ENCODE measurements around the gene PDE3A.

PDE3A gene

DNA sequence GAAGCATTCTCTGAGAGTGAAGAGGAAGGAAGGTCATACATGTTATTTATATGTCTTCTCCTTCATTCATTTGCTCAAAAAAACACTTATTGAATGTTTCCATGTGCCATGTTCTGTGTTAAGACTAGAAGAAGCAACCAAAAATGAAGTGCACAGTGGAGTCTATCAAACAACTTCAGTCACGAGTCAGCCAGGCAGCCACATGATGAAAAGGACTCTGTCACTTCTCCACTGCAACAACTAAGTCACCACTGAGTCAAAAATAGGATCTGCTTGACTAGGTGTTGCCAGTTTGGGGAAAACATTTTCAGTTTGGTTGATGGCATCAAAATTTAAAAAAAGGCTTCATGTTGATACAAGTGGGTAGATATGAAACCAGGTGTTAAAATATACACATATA lies 142.5 kb downstream of the PDE3A start:
- H3K79me1 ChIP-seq (replicated peaks; ENCODE audit: low read length, poor library complexity, severe bottlenecking) = no peaks in the 10 kb centered on the region
- no peaks in the 10 kb centered on the region for H3K27me3 ChIP-seq (ENCODE audit: control insufficient read depth in 1 of 2, insufficient read depth in 1 of 2, low read length in 2 of 2)
- H3K4me1 ChIP-seq (ENCODE audit: control insufficient read depth, insufficient read depth, low read depth, low read length) = no peaks in the 10 kb centered on the region
- H3K27ac ChIP-seq (ENCODE audit: low read length, poor library complexity, severe bottlenecking) = no peak overlapping the region
- no peak overlapping the region for H2BK15ac ChIP-seq (ENCODE audit: low read depth, poor library complexity, severe bottlenecking)
- no peak overlapping the region for H3K4me3 ChIP-seq (ENCODE audit: insufficient read depth in 1 of 2, low read depth in 1 of 2, low read length in 2 of 2)
- no peak overlapping the region for H4K8ac ChIP-seq (ENCODE audit: low read length)
- no peak overlapping the region for H2BK5ac ChIP-seq (ENCODE audit: low read depth, low read length, poor library complexity, severe bottlenecking)
- no peak overlapping the region for H2BK12ac ChIP-seq (ENCODE audit: low read length in 2 of 2)
- 100% methylated on average over 1 of the region's 1 CpG for WGBS
- H2BK120ac ChIP-seq (ENCODE audit: low read depth, low read length) = no peak overlapping the region
- no peak overlapping the region for H2AK5ac ChIP-seq (ENCODE audit: low read length, severe bottlenecking)
- no peak overlapping the region for H4K91ac ChIP-seq (ENCODE audit: low read length)
- no peak overlapping the region for H3K23ac ChIP-seq (ENCODE audit: low read length in 2 of 2)
- H3K36me3 ChIP-seq (ENCODE audit: control insufficient read depth in 1 of 2, insufficient read depth in 2 of 2, low read depth in 1 of 2, low read length in 2 of 2) = no peaks in the 10 kb centered on the region
- no peak overlapping the region for H3K14ac ChIP-seq (ENCODE audit: low read length in 2 of 2)
- no peak overlapping the region for H2AFZ ChIP-seq (ENCODE audit: low read depth, low read length)
- H3K18ac ChIP-seq (ENCODE audit: low read depth in 1 of 2, low read length in 2 of 2) = no peak overlapping the region
- DNase-seq = no peak
- no peak overlapping the region for H3K4me2 ChIP-seq (ENCODE audit: low read length, poor library complexity, severe bottlenecking)
- no peaks in the 10 kb centered on the region for H3K9me3 ChIP-seq (ENCODE audit: control insufficient read depth, low read length)
- no peak overlapping the region for H3K9ac ChIP-seq (ENCODE audit: low read length)
- no peak overlapping the region for H3K4ac ChIP-seq (ENCODE audit: low read depth in 1 of 2, low read length in 2 of 2)

DNA sequence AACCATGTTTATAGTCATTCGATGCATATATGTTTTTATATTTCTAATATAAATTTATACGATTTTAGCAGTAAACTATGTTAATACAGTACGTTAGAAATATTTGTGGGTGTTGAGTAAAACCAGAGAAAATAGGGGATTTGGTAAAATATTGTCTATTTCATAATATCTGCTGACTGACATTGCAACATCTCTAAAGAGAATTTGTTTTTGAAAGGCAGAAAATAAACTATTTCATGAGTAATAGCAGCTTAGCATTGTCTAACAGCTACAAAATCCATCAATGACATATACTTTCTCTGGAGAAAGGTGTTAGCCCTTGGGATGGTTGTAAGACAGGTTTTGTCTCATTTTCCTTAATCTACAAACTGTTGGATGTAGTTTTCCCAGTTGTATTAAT lies 144.9 kb downstream of the PDE3A start:
- Histone ChIP-seq H3K14ac (ENCODE audit: low read length in 2 of 2) (no peak overlapping the region), H4K91ac (ENCODE audit: low read length) (no peak overlapping the region), H4K8ac (ENCODE audit: low read length) (no peak overlapping the region)

DNA sequence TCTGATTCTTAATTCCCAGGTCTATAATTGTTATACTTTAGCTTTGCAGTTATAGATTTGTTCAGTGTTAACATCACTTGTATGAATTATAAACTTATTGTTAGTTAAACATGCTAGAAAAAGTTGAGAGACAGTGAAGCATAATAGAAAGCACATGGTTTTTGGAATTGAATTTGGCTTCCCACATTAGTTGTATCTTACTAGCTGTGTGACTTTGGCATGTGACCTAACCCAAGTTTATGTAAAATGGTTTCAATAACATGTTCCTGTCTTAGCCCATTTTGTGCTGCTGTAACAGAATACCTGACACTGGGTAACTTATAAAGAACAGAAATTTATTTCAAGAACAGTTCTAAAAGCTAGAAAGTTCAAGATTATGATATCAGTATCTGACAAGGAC lies 146.3 kb downstream of the PDE3A start:
- DNase-seq = no peak
- Histone ChIP-seq H3K9me3 (ENCODE audit: control insufficient read depth, low read length) (no peaks in the 10 kb centered on the region), H3K27ac (ENCODE audit: low read length, poor library complexity, severe bottlenecking) (no peak overlapping the region), H4K8ac (ENCODE audit: low read length) (no peak overlapping the region), H3K4ac (ENCODE audit: low read depth in 1 of 2, low read length in 2 of 2) (no peak overlapping the region), H3K27me3 (ENCODE audit: control insufficient read depth in 1 of 2, insufficient read depth in 1 of 2, low read length in 2 of 2) (no peaks in the 10 kb centered on the region), H3K14ac (ENCODE audit: low read length in 2 of 2) (no peak overlapping the region), H4K91ac (ENCODE audit: low read length) (no peak overlapping the region), H3K18ac (ENCODE audit: low read depth in 1 of 2, low read length in 2 of 2) (no peak overlapping the region), H3K36me3 (ENCODE audit: control insufficient read depth in 1 of 2, insufficient read depth in 2 of 2, low read depth in 1 of 2, low read length in 2 of 2) (no peaks in the 10 kb centered on the region), H2AFZ (ENCODE audit: low read depth, low read length) (no peak overlapping the region), H2BK12ac (ENCODE audit: low read length in 2 of 2) (no peak overlapping the region), H3K79me1 (replicated peaks; ENCODE audit: low read length, poor library complexity, severe bottlenecking) (no peaks in the 10 kb centered on the region), H3K9ac (ENCODE audit: low read length) (no peak overlapping the region), H2BK5ac (ENCODE audit: low read depth, low read length, poor library complexity, severe bottlenecking) (no peak overlapping the region), H3K4me2 (ENCODE audit: low read length, poor library complexity, severe bottlenecking) (no peak overlapping the region), H2BK120ac (ENCODE audit: low read depth, low read length) (no peak overlapping the region), H3K4me1 (ENCODE audit: control insufficient read depth, insufficient read depth, low read depth, low read length) (no peaks in the 10 kb centered on the region), H2BK15ac (ENCODE audit: low read depth, poor library complexity, severe bottlenecking) (no peak overlapping the region), H3K23ac (ENCODE audit: low read length in 2 of 2) (no peak overlapping the region), H3K4me3 (ENCODE audit: insufficient read depth in 1 of 2, low read depth in 1 of 2, low read length in 2 of 2) (no peak overlapping the region), H2AK5ac (ENCODE audit: low read length, severe bottlenecking) (no peak overlapping the region)

More for the DNA sequence above, 144.9 kb downstream of the PDE3A start:
- no peaks in the 10 kb centered on the region for H3K9me3 ChIP-seq (ENCODE audit: control insufficient read depth, low read length)
- no peak overlapping the region for H3K4me3 ChIP-seq (ENCODE audit: insufficient read depth in 1 of 2, low read depth in 1 of 2, low read length in 2 of 2)
- WGBS = no CpG with 5 or more reads among the region's 3 CpGs
- no peaks in the 10 kb centered on the region for H3K79me1 ChIP-seq (replicated peaks; ENCODE audit: low read length, poor library complexity, severe bottlenecking)
- no peak overlapping the region for H3K27ac ChIP-seq (ENCODE audit: low read length, poor library complexity, severe bottlenecking)
- H3K27me3 ChIP-seq (ENCODE audit: control insufficient read depth in 1 of 2, insufficient read depth in 1 of 2, low read length in 2 of 2) = no peaks in the 10 kb centered on the region
- H3K4ac ChIP-seq (ENCODE audit: low read depth in 1 of 2, low read length in 2 of 2) = no peak overlapping the region
- no peak overlapping the region for H2BK15ac ChIP-seq (ENCODE audit: low read depth, poor library complexity, severe bottlenecking)
- H2AK5ac ChIP-seq (ENCODE audit: low read length, severe bottlenecking) = no peak overlapping the region
- no peak overlapping the region for H2BK5ac ChIP-seq (ENCODE audit: low read depth, low read length, poor library complexity, severe bottlenecking)
- no peak overlapping the region for H2BK120ac ChIP-seq (ENCODE audit: low read depth, low read length)
- no peaks in the 10 kb centered on the region for H3K4me1 ChIP-seq (ENCODE audit: control insufficient read depth, insufficient read depth, low read depth, low read length)
- H3K18ac ChIP-seq (ENCODE audit: low read depth in 1 of 2, low read length in 2 of 2) = no peak overlapping the region
- no peaks in the 10 kb centered on the region for H3K36me3 ChIP-seq (ENCODE audit: control insufficient read depth in 1 of 2, insufficient read depth in 2 of 2, low read depth in 1 of 2, low read length in 2 of 2)
- no peak overlapping the region for H2AFZ ChIP-seq (ENCODE audit: low read depth, low read length)
- no peak overlapping the region for H3K23ac ChIP-seq (ENCODE audit: low read length in 2 of 2)
- no peak overlapping the region for H3K9ac ChIP-seq (ENCODE audit: low read length)
- no peak for DNase-seq
- no peak overlapping the region for H2BK12ac ChIP-seq (ENCODE audit: low read length in 2 of 2)
- H3K4me2 ChIP-seq (ENCODE audit: low read length, poor library complexity, severe bottlenecking) = no peak overlapping the region

DNA sequence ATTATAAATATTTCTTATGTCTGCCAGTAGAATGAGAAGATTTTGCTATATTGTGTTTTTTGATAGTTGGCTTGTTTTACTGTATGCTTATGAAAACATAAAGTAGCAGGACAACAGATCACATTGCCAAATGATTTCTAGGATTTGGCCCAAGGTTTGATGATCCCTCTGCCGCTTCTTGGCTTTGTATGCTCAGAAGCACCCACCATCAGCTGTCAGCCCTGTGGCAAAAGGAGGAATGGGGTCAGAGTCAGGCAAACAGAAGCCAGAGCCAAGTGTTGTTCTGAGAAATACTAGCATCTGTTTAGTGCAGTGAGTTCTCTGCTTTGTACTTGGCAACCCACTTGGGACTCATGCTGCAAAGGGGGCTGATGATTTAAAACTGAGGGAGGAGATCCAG lies 152.2 kb downstream of the PDE3A start:
- H2BK12ac ChIP-seq (ENCODE audit: low read length in 2 of 2) = no peak overlapping the region

More for the DNA sequence above, 152.2 kb downstream of the PDE3A start:
- WGBS = 85% methylated on average over 1 of the region's 1 CpG
- Histone ChIP-seq H4K8ac (ENCODE audit: low read length) (no peak overlapping the region), H3K9me3 (ENCODE audit: control insufficient read depth, low read length) (no peaks in the 10 kb centered on the region), H3K23ac (ENCODE audit: low read length in 2 of 2) (no peak overlapping the region), H3K36me3 (ENCODE audit: control insufficient read depth in 1 of 2, insufficient read depth in 2 of 2, low read depth in 1 of 2, low read length in 2 of 2) (no peaks in the 10 kb centered on the region), H3K9ac (ENCODE audit: low read length) (no peak overlapping the region), H2BK120ac (ENCODE audit: low read depth, low read length) (no peak overlapping the region), H2AFZ (ENCODE audit: low read depth, low read length) (no peak overlapping the region), H3K4ac (ENCODE audit: low read depth in 1 of 2, low read length in 2 of 2) (no peak overlapping the region), H3K27me3 (ENCODE audit: control insufficient read depth in 1 of 2, insufficient read depth in 1 of 2, low read length in 2 of 2) (no peaks in the 10 kb centered on the region), H3K27ac (ENCODE audit: low read length, poor library complexity, severe bottlenecking) (no peak overlapping the region), H3K4me1 (ENCODE audit: control insufficient read depth, insufficient read depth, low read depth, low read length) (no peaks in the 10 kb centered on the region), H3K4me2 (ENCODE audit: low read length, poor library complexity, severe bottlenecking) (no peak overlapping the region), H2BK15ac (ENCODE audit: low read depth, poor library complexity, severe bottlenecking) (no peak overlapping the region), H3K18ac (ENCODE audit: low read depth in 1 of 2, low read length in 2 of 2) (no peak overlapping the region), H3K4me3 (ENCODE audit: insufficient read depth in 1 of 2, low read depth in 1 of 2, low read length in 2 of 2) (no peak overlapping the region), H3K14ac (ENCODE audit: low read length in 2 of 2) (no peak overlapping the region), H2BK5ac (ENCODE audit: low read depth, low read length, poor library complexity, severe bottlenecking) (no peak overlapping the region), H2AK5ac (ENCODE audit: low read length, severe bottlenecking) (no peak overlapping the region), H4K91ac (ENCODE audit: low read length) (no peak overlapping the region), H3K79me1 (replicated peaks; ENCODE audit: low read length, poor library complexity, severe bottlenecking) (no peaks in the 10 kb centered on the region)
- no peak for DNase-seq
